ENCODE results near the gene TAF11L6. TPM values are rescaled to one million over a fixed set of nuclear protein-coding genes. Genes with fewer than 3 reads are reported as not detected.
"Not testable (repeated sequence)": the region's sequence is repeated elsewhere in the genome, so short reads cannot be mapped to it uniquely, and the experiment has no call there.

TAF11L6 gene
- total RNA-seq (not detected in 2 replicates), polyA plus RNA-seq (not detected in 2 replicates), polyA minus RNA-seq (not detected in 2 replicates), Bru-seq, nascent RNA (not detected), BruChase-seq, experiment 1, labeled RNA remaining after a 6-hour chase (not detected), BruChase-seq, experiment 2, labeled RNA remaining after a 2-hour chase (not detected)
- polyA plus RNA-seq (2011; cell fraction: cytosol; rRNA removed): not detected in 2 replicates
- not detected in 2 replicates for polyA plus RNA-seq (2011; cell fraction: nucleus; rRNA removed)
- not detected in 2 replicates for polyA plus RNA-seq (2012)
- not detected for polyA minus RNA-seq (2011; cell fraction: cytosol; rRNA and poly(A)+ RNA removed)
- not detected in 2 replicates for polyA minus RNA-seq (2011; cell fraction: nucleus; rRNA and poly(A)+ RNA removed)
- long read RNA-seq: 0 reads

DNA sequence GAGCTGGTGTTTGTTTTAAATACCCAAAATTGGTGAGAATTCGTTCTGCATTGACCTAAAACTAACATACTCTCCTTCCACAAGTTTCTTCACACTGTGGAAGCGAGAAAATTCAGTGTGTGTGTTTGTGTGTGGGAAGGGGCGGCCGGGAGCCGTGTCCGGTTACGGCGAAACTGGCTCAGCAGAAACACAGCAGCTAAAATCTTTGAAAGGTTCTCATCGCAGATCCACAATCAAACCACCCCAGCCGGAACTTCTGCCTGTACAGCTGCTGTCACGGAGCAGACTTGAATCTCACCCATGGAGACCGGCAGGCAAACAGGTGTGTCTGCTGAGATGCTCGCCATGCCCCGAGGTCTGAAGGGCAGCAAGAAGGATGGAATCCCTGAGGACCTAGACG lies at the start of gene TAF11L6:
TSS of gene TAF11L6 (plus strand) at position 301 of the 400 bp plus-strand sequence.
- intact Hi-C loops (cut with micrococcal nuclease); H3K36me3 ChIP-seq (ENCODE audit: control insufficient read depth in 2 of 2, extremely low read depth in 1 of 2, insufficient read depth in 2 of 2, low read length in 2 of 2); H3K9ac ChIP-seq (replicated peaks; ENCODE audit: extremely low read depth, insufficient read depth, low read length); BruUV-seq (replicated peaks); H3K27me3 ChIP-seq (ENCODE audit: control insufficient read depth in 2 of 2, insufficient read depth in 2 of 2, low read length in 2 of 2); POLR2A ChIA-PET; H3K27ac ChIP-seq (ENCODE audit: insufficient read depth, low read depth, low read length); CTCF ChIA-PET; H4K20me1 ChIP-seq (replicated peaks; ENCODE audit: control insufficient read depth, extremely low read depth, insufficient read depth, low read length); dilution Hi-C loops (cut with MboI; ENCODE audit: extremely low pct_ligation_motif_present, low sequenced_read_pairs); H3K79me2 ChIP-seq (ENCODE audit: control insufficient read depth, insufficient read depth, low read length); H2AFZ ChIP-seq (ENCODE audit: low read depth, low read length); FAIRE-seq; H3K9me1 ChIP-seq (replicated peaks; ENCODE audit: control insufficient read depth, extremely low read depth, insufficient read depth, low read length); H3K4me1 ChIP-seq (ENCODE audit: control insufficient read depth, extremely low read depth, insufficient read depth, low read length); H3K4me3 ChIP-seq (replicated peaks in 1 of 3; ENCODE audit: insufficient read depth in 1 of 3, low read depth in 1 of 3, low read length in 3 of 3); DNase-seq (ENCODE audit: low read depth, low spot score); H3K4me2 ChIP-seq (ENCODE audit: insufficient read depth, low read length); H3K9me3 ChIP-seq (replicated peaks; ENCODE audit: control insufficient read depth, insufficient read depth, low read length): not testable (repeated sequence)

DNA sequence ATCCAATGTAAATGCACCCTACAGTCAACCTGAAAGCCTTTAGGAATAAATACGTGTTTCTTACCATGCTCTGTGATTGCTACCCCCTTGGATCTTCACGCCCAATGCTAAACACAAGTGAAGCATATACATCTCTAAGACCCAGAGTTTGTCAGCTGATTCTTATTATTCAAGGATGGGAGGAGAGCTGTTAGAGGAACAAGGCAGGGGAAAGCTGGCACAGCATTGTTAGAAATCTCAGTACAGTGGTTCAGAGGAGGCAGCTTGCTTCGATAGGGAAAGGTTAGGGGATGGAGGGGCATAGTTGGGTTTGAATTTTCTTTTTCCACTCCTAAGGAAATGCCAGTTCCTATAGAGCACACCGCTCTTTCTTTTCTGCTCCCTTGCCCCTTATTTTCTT lies 47.1 kb upstream of the TAF11L6 start:
- CTCF ChIA-PET: interaction anchor here (0.5 to 1.1 kb wide), 3 partner anchors 12 to 265 kb away, joined by 3 to 4 read pairs (median 4); no protein-coding TSS in a partner anchor
- H3K27ac ChIP-seq (ENCODE audit: insufficient read depth, low read depth, low read length): no peak overlapping the region
- dilution Hi-C loops (cut with MboI; ENCODE audit: extremely low pct_ligation_motif_present, low sequenced_read_pairs) (no loop called here), intact Hi-C loops (cut with micrococcal nuclease) (no loop called here)
- TF ChIP-seq FOS (IDR thresholded peaks at IDR 0.05; ENCODE audit: borderline replicate concordance, insufficient read depth, low read length) (no peak), POLR2A (IDR thresholded peaks at IDR 0.05; ENCODE audit: low read depth, low read length) (no peak), EZH2 (IDR thresholded peaks at IDR 0.05; ENCODE audit: borderline replicate concordance, low read depth, low read length, severe bottlenecking) (no peak), MYC (IDR thresholded peaks at IDR 0.05; ENCODE audit: low read depth, low read length) (no peak), POLR2AphosphoS5 (IDR thresholded peaks at IDR 0.05; ENCODE audit: insufficient read depth, low read depth, low read length) (no peak), JUN (IDR thresholded peaks at IDR 0.05; ENCODE audit: borderline replicate concordance, insufficient read depth, insufficient read length, low read depth) (no peak), GATA2 (IDR thresholded peaks at IDR 0.05; ENCODE audit: insufficient read depth, insufficient read length, low read depth, low read length) (no peak)
- TF ChIP-seq, protein P1, sequence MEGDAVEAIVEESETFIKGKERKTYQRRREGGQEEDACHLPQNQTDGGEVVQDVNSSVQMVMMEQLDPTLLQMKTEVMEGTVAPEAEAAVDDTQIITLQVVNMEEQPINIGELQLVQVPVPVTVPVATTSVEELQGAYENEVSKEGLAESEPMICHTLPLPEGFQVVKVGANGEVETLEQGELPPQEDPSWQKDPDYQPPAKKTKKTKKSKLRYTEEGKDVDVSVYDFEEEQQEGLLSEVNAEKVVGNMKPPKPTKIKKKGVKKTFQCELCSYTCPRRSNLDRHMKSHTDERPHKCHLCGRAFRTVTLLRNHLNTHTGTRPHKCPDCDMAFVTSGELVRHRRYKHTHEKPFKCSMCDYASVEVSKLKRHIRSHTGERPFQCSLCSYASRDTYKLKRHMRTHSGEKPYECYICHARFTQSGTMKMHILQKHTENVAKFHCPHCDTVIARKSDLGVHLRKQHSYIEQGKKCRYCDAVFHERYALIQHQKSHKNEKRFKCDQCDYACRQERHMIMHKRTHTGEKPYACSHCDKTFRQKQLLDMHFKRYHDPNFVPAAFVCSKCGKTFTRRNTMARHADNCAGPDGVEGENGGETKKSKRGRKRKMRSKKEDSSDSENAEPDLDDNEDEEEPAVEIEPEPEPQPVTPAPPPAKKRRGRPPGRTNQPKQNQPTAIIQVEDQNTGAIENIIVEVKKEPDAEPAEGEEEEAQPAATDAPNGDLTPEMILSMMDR (IDR thresholded peaks at IDR 0.05; ENCODE audit: extremely low read depth in 1 of 2, insufficient read depth in 1 of 2, low read depth in 1 of 2, low read length in 2 of 2): no peak
- TF ChIP-seq, protein P2, sequence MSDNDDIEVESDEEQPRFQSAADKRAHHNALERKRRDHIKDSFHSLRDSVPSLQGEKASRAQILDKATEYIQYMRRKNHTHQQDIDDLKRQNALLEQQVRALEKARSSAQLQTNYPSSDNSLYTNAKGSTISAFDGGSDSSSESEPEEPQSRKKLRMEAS (IDR thresholded peaks at IDR 0.05; ENCODE audit: insufficient read depth, insufficient read length): no peak
- FAIRE-seq: no peak
- H4K20me1 ChIP-seq (replicated peaks; ENCODE audit: control insufficient read depth, extremely low read depth, insufficient read depth, low read length): no peaks in the 10 kb centered on the region
- POLR2A ChIA-PET: no interaction called here
- BruUV-seq (replicated peaks): no TSS peak
- no peak overlapping the region for H3K4me2 ChIP-seq (ENCODE audit: insufficient read depth, low read length)
- no peaks in the 10 kb centered on the region for H3K79me2 ChIP-seq (ENCODE audit: control insufficient read depth, insufficient read depth, low read length)
- H3K4me1 ChIP-seq (ENCODE audit: control insufficient read depth, extremely low read depth, insufficient read depth, low read length): no peaks in the 10 kb centered on the region
- no peak overlapping the region for H2AFZ ChIP-seq (ENCODE audit: low read depth, low read length)
- no peaks in the 10 kb centered on the region for H3K9me3 ChIP-seq (replicated peaks; ENCODE audit: control insufficient read depth, insufficient read depth, low read length)
- H3K36me3 ChIP-seq (ENCODE audit: control insufficient read depth in 2 of 2, extremely low read depth in 1 of 2, insufficient read depth in 2 of 2, low read length in 2 of 2): no peaks in the 10 kb centered on the region
- no peaks in the 10 kb centered on the region for H3K9me1 ChIP-seq (replicated peaks; ENCODE audit: control insufficient read depth, extremely low read depth, insufficient read depth, low read length)
- no peaks in the 10 kb centered on the region for H3K27me3 ChIP-seq (ENCODE audit: control insufficient read depth in 2 of 2, insufficient read depth in 2 of 2, low read length in 2 of 2)
- DNase-seq (ENCODE audit: low read depth, low spot score): no peak
- no peak overlapping the region for H3K9ac ChIP-seq (replicated peaks; ENCODE audit: extremely low read depth, insufficient read depth, low read length)
- no peak overlapping the region for H3K4me3 ChIP-seq (replicated peaks in 1 of 3; ENCODE audit: insufficient read depth in 1 of 3, low read depth in 1 of 3, low read length in 3 of 3)
